Tibial nerve (tissue), 4 donors: Measurements from ENCODE around the gene SHTN1.

Experiments
- CTCF ChIP-seq, 5 experiments: fragments of 200-600 bp in 3 of 5; fragments of 450-650 bp in 2 of 5; sonication (generic) in 3 of 5; IDR thresholded peaks; one replicate each; pipeline ENCODE4 v1.5.1; 2016 to 2019; ENCODE audit warnings: antibody characterized with exemption in 5 of 5, mild to moderate bottlenecking in 3 of 5, moderate library complexity in 2 of 5
- EP300 ChIP-seq, 2 donors: sonication (generic); formaldehyde crosslinking; IDR thresholded peaks; one replicate each; pipeline ENCODE4 v1.6.1; 2017; ENCODE audit warnings: antibody characterized with exemption in 2 of 2, mild to moderate bottlenecking in 1 of 2

GRCh38 chr10:116836902-116837523, 168.0 kb downstream of the SHTN1 start:
- no peak for TF ChIP-seq CTCF (IDR thresholded peaks at IDR 0.05)
- TF ChIP-seq EP300 (IDR thresholded peaks at IDR 0.05): no peak
